Measurements from ENCODE around the gene MYH11.

The MYH11 gene

DNA sequence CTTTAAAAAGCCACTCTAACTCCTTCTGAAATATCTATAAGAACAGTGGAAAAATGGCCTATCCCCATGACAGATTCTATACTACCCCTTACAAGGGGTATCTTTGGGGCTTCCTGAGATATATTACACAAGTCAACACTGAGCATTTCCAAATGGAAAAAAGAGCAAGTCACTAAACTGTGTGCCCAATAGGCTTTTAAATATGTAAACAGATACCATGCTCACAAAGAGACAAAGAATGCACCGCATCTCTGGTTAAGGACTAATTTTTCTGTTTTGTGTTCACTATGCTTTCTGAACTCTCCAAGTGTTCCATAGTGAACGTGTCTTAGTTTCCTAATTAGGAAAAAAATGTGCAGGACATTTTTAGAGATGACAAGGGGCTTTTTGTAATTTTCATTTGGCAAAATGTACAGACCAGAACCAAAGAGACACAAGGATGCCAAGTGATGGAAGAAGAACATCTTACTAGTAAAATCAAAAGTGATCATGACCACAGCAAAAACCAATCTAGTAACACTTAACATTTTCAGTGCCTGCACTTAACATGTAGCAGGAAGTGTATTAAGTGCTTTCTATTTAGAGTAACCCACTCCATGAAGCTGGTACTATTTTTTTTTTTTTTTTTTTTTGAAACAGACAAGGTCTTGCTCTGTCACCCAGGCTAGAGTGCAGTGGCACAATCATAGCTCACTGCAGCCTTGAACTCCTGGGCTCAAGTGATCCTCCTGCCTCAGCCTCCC, 21.5 kb downstream of the MYH11 start:
- Histone ChIP-seq H3K27me3 (ENCODE audit: control insufficient read depth, insufficient read depth, low read length) (no peaks in the 10 kb centered on the region), H3K9ac (ENCODE audit: low read depth, low read length) (no peak overlapping the region), H3K9me3 (ENCODE audit: control insufficient read depth, insufficient read depth, low read length) (no peaks in the 10 kb centered on the region), H3K4me1 (ENCODE audit: control insufficient read depth, insufficient read depth, low read length) (no peaks in the 10 kb centered on the region), H3K4me3 (ENCODE audit: low read depth, low read length) (no peak overlapping the region), H3K36me3 (ENCODE audit: control insufficient read depth, insufficient read depth, low read length) (no peaks in the 10 kb centered on the region)

DNA sequence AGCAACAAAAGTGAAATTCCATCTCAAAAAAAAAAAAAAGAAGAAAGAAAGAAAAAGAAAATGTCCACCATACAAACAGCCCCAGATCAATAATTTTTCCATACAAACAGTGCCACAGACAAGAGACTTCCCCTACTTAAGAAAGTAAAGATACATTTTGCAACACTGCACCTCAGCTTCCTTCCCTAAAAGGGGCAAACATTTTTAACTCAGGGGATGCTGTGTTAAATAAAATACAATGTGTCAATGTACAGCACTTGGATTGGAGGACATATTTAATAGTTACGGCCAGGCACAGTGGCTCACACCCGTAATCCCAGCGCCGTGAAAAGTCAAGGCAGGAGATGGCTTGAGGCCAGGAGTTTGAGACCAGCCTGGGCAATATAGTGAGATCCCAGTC, 22.3 kb downstream of the MYH11 start:
- no peak overlapping the region for H3K4me3 ChIP-seq (ENCODE audit: low read depth, low read length)
- H3K36me3 ChIP-seq (ENCODE audit: control insufficient read depth, insufficient read depth, low read length): no peaks in the 10 kb centered on the region
- no peaks in the 10 kb centered on the region for H3K9me3 ChIP-seq (ENCODE audit: control insufficient read depth, insufficient read depth, low read length)
- H3K9ac ChIP-seq (ENCODE audit: low read depth, low read length): no peak overlapping the region
- no peaks in the 10 kb centered on the region for H3K27me3 ChIP-seq (ENCODE audit: control insufficient read depth, insufficient read depth, low read length)
- no peaks in the 10 kb centered on the region for H3K4me1 ChIP-seq (ENCODE audit: control insufficient read depth, insufficient read depth, low read length)

DNA sequence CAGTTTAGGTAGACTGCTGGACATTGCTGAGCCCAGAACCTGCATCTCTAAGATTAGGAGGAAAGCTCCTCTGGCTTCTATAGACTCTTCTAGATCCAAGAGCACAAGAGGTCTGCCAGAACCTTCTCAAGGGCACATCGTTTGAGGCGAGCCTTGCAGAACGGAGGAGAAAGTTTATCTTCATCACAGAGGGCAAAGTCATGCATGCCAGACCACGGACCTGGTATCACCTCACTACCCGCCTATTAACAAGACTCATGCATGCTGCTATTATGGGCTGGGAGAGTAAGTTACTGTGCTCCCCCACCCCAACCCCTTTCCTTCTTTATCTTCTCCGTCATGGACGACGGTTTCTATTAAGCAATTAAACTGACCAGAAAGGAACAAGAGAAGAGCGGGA, 23.3 kb downstream of the MYH11 start:
- no peaks in the 10 kb centered on the region for H3K36me3 ChIP-seq (ENCODE audit: control insufficient read depth, insufficient read depth, low read length)
- no peak overlapping the region for H3K9ac ChIP-seq (ENCODE audit: low read depth, low read length)
- no peaks in the 10 kb centered on the region for H3K4me1 ChIP-seq (ENCODE audit: control insufficient read depth, insufficient read depth, low read length)
- H3K27me3 ChIP-seq (ENCODE audit: control insufficient read depth, insufficient read depth, low read length): no peaks in the 10 kb centered on the region
- no peaks in the 10 kb centered on the region for H3K9me3 ChIP-seq (ENCODE audit: control insufficient read depth, insufficient read depth, low read length)
- no peak overlapping the region for H3K4me3 ChIP-seq (ENCODE audit: low read depth, low read length)

DNA sequence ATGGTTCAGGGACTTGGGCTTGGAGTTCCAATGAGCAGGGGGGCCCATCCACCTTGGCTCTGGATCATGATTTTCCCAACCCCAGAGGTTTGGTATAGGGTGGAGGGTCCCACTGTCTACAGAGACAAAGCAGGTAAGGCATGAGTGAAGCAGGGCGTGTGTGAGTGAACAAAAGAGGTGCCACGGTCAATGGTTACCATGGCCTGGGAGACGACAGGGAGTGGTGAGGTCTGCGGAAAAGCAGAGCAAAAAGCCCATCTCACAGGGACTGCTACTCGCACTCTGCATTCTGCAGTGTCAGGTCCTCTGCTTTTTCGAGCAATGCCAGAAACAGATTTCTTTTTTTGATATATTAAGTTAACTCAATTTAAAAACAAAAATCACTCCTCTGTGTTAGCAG, 24.6 kb downstream of the MYH11 start:
- Histone ChIP-seq H3K9ac (ENCODE audit: low read depth, low read length) (no peak overlapping the region), H3K4me1 (ENCODE audit: control insufficient read depth, insufficient read depth, low read length) (no peaks in the 10 kb centered on the region), H3K4me3 (ENCODE audit: low read depth, low read length) (no peak overlapping the region), H3K9me3 (ENCODE audit: control insufficient read depth, insufficient read depth, low read length) (no peaks in the 10 kb centered on the region), H3K27me3 (ENCODE audit: control insufficient read depth, insufficient read depth, low read length) (no peaks in the 10 kb centered on the region), H3K36me3 (ENCODE audit: control insufficient read depth, insufficient read depth, low read length) (no peaks in the 10 kb centered on the region)

DNA sequence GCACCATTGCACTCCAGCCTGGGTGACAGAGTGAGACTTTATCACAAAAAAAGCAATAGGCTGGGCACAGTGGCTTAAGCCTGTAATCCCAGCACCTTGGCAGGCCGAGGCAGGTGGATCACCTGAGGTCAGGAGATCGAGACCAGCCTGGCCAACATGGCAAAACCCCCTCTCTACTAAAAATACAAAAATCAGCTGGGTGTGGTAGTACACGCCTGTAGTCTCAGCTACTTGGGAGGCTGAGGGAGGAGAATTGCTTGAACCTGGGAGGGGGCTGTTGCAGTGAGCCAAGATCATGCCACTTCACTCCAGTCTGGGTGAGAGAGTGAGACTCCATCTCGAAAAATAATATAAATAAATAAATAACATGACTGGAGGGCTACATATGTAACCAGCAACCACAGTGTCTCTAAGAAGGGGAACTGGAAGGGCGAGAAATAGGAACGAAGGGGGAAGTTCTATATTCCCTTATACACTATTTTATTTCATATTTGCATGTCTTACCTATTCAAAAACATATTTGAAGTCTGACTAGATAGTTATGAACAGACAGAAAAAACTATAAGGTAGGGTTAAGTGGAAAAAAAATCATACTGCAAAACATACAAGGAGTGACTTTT, 25.9 kb downstream of the MYH11 start:
- Histone ChIP-seq H3K4me1 (ENCODE audit: control insufficient read depth, insufficient read depth, low read length) (no peaks in the 10 kb centered on the region), H3K9me3 (ENCODE audit: control insufficient read depth, insufficient read depth, low read length) (no peaks in the 10 kb centered on the region), H3K27me3 (ENCODE audit: control insufficient read depth, insufficient read depth, low read length) (no peaks in the 10 kb centered on the region), H3K4me3 (ENCODE audit: low read depth, low read length) (no peak overlapping the region), H3K9ac (ENCODE audit: low read depth, low read length) (no peak overlapping the region), H3K36me3 (ENCODE audit: control insufficient read depth, insufficient read depth, low read length) (no peaks in the 10 kb centered on the region)

GRCh38 chr16:15829460-15829859, 27.4 kb downstream of the MYH11 start:
- Histone ChIP-seq H3K36me3 (ENCODE audit: control insufficient read depth, insufficient read depth, low read length) (no peaks in the 10 kb centered on the region), H3K27me3 (ENCODE audit: control insufficient read depth, insufficient read depth, low read length) (no peaks in the 10 kb centered on the region), H3K4me3 (ENCODE audit: low read depth, low read length) (no peak overlapping the region), H3K4me1 (ENCODE audit: control insufficient read depth, insufficient read depth, low read length) (no peaks in the 10 kb centered on the region), H3K9ac (ENCODE audit: low read depth, low read length) (no peak overlapping the region), H3K9me3 (ENCODE audit: control insufficient read depth, insufficient read depth, low read length) (no peaks in the 10 kb centered on the region)

GRCh38 chr16:15827709-15828343, 29.0 kb downstream of the MYH11 start:
- Histone ChIP-seq H3K9ac (ENCODE audit: low read depth, low read length) (no peak overlapping the region), H3K4me3 (ENCODE audit: low read depth, low read length) (no peak overlapping the region), H3K36me3 (ENCODE audit: control insufficient read depth, insufficient read depth, low read length) (no peaks in the 10 kb centered on the region), H3K9me3 (ENCODE audit: control insufficient read depth, insufficient read depth, low read length) (no peaks in the 10 kb centered on the region), H3K4me1 (ENCODE audit: control insufficient read depth, insufficient read depth, low read length) (no peaks in the 10 kb centered on the region), H3K27me3 (ENCODE audit: control insufficient read depth, insufficient read depth, low read length) (no peaks in the 10 kb centered on the region)

- H3K9ac ChIP-seq (ENCODE audit: low read depth, low read length): no peak overlapping the region
- H3K27me3 ChIP-seq (ENCODE audit: control insufficient read depth, insufficient read depth, low read length): no peaks in the 10 kb centered on the region
- H3K9me3 ChIP-seq (ENCODE audit: control insufficient read depth, insufficient read depth, low read length): no peaks in the 10 kb centered on the region
- no peak overlapping the region for H3K4me3 ChIP-seq (ENCODE audit: low read depth, low read length)
- H3K36me3 ChIP-seq (ENCODE audit: control insufficient read depth, insufficient read depth, low read length): no peaks in the 10 kb centered on the region
- H3K4me1 ChIP-seq (ENCODE audit: control insufficient read depth, insufficient read depth, low read length): no peaks in the 10 kb centered on the region
These were observed 29.5 kb downstream of the MYH11 start for GRCh38 chr16:15827299-15827698.

DNA sequence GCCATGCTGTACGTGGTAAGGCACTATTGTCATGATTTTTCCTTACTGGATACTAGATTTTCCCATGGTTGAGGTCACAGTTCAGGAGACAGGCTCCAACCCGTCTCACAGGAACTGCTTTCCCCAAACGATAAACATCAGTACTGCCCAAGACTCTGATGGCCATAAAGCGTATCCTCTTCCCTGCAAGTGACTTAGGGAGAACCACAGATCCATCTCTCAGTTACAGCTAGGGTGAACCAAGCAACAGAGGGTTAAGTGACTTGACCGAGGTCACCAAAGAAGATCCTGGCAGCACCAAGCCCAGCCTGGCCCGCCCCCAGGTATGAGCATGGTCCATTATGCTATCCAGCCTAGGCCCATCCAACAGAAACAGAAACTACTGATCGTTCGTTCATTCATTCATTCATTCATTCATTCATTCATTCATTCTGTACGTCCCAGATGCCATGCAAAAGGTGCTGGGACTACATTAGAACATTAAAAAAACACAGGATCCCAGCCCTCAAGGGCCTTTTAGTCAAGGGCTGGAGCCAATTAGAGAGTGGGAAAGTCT, 31.0 kb downstream of the MYH11 start:
- H3K9ac ChIP-seq (ENCODE audit: low read depth, low read length): no peak overlapping the region
- H3K4me3 ChIP-seq (ENCODE audit: low read depth, low read length): no peak overlapping the region
- no peaks in the 10 kb centered on the region for H3K9me3 ChIP-seq (ENCODE audit: control insufficient read depth, insufficient read depth, low read length)
- no peaks in the 10 kb centered on the region for H3K4me1 ChIP-seq (ENCODE audit: control insufficient read depth, insufficient read depth, low read length)
- no peaks in the 10 kb centered on the region for H3K27me3 ChIP-seq (ENCODE audit: control insufficient read depth, insufficient read depth, low read length)
- H3K36me3 ChIP-seq (ENCODE audit: control insufficient read depth, insufficient read depth, low read length): no peaks in the 10 kb centered on the region

DNA sequence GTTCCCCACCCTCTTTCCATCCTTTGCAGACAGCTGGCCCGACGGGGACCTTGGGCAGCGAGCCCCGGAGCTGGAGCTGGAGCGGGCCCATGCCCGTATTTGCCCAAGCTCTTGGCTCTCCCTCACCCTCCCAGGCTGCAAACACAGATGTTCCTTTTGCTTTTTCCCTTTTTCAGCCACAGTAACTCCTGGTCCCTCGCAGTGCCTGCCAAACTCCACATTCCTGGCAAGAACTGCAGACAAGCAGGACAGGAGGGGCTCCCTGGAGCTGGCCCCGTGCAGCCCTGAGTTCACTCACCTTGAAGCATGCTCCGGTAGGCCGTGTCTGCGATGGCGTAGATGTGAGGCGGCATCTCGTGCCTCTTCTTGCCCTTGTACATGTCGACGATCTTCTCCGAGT, 33.9 kb downstream of the MYH11 start:
- H3K4me1 ChIP-seq (ENCODE audit: control insufficient read depth, insufficient read depth, low read length): no peaks in the 10 kb centered on the region
- no peak overlapping the region for H3K9ac ChIP-seq (ENCODE audit: low read depth, low read length)
- no peaks in the 10 kb centered on the region for H3K27me3 ChIP-seq (ENCODE audit: control insufficient read depth, insufficient read depth, low read length)
- no peaks in the 10 kb centered on the region for H3K9me3 ChIP-seq (ENCODE audit: control insufficient read depth, insufficient read depth, low read length)
- no peak overlapping the region for H3K4me3 ChIP-seq (ENCODE audit: low read depth, low read length)
- no peaks in the 10 kb centered on the region for H3K36me3 ChIP-seq (ENCODE audit: control insufficient read depth, insufficient read depth, low read length)

- no peaks in the 10 kb centered on the region for H3K36me3 ChIP-seq (ENCODE audit: control insufficient read depth, insufficient read depth, low read length)
These were observed 36.0 kb downstream of the MYH11 start for GRCh38 chr16:15820837-15821236.

GRCh38 chr16:15819046-15819445, 37.8 kb downstream of the MYH11 start:
- Histone ChIP-seq H3K9me3 (ENCODE audit: control insufficient read depth, insufficient read depth, low read length) (no peaks in the 10 kb centered on the region), H3K4me3 (ENCODE audit: low read depth, low read length) (no peak overlapping the region), H3K36me3 (ENCODE audit: control insufficient read depth, insufficient read depth, low read length) (no peaks in the 10 kb centered on the region), H3K9ac (ENCODE audit: low read depth, low read length) (no peak overlapping the region), H3K4me1 (ENCODE audit: control insufficient read depth, insufficient read depth, low read length) (no peaks in the 10 kb centered on the region), H3K27me3 (ENCODE audit: control insufficient read depth, insufficient read depth, low read length) (no peaks in the 10 kb centered on the region)

More at GRCh38 chr16:15820837-15821236, 36.0 kb downstream of the MYH11 start:
- Histone ChIP-seq H3K9ac (ENCODE audit: low read depth, low read length) (no peak overlapping the region), H3K4me3 (ENCODE audit: low read depth, low read length) (no peak overlapping the region), H3K27me3 (ENCODE audit: control insufficient read depth, insufficient read depth, low read length) (no peaks in the 10 kb centered on the region), H3K4me1 (ENCODE audit: control insufficient read depth, insufficient read depth, low read length) (no peaks in the 10 kb centered on the region), H3K9me3 (ENCODE audit: control insufficient read depth, insufficient read depth, low read length) (no peaks in the 10 kb centered on the region)

Data from iPS-15b (cell line).